Loucy (cell line): ENCODE measurements around the gene STAB2.

ENCODE experiments used
- EZH2phosphoT487 ChIP-seq: fragments of 200-600 bp; IDR thresholded peaks from 2 replicates; pipeline ENCODE4 v1.6.1; 2018; ENCODE audit warnings: antibody characterized with exemption, mild to moderate bottlenecking, moderate library complexity, borderline replicate concordance
- TF ChIP-seq, protein P1 (sequence below): fragments of 200-600 bp; sonication (generic); conservative IDR thresholded peaks from 2 replicates; pipeline ENCODE4 v1.5.1; 2014; ENCODE audit warnings: mild to moderate bottlenecking, antibody characterized with exemption, low read length

- TF ChIP-seq, protein P1, sequence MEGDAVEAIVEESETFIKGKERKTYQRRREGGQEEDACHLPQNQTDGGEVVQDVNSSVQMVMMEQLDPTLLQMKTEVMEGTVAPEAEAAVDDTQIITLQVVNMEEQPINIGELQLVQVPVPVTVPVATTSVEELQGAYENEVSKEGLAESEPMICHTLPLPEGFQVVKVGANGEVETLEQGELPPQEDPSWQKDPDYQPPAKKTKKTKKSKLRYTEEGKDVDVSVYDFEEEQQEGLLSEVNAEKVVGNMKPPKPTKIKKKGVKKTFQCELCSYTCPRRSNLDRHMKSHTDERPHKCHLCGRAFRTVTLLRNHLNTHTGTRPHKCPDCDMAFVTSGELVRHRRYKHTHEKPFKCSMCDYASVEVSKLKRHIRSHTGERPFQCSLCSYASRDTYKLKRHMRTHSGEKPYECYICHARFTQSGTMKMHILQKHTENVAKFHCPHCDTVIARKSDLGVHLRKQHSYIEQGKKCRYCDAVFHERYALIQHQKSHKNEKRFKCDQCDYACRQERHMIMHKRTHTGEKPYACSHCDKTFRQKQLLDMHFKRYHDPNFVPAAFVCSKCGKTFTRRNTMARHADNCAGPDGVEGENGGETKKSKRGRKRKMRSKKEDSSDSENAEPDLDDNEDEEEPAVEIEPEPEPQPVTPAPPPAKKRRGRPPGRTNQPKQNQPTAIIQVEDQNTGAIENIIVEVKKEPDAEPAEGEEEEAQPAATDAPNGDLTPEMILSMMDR, result no peak
- TF ChIP-seq EZH2phosphoT487, result no peak
Measured at GRCh38 chr12:103731539-103731938, 144.5 kb downstream of the STAB2 start.
